ENCODE measurements around the gene DMWD.

Gene DMWD

DNA sequence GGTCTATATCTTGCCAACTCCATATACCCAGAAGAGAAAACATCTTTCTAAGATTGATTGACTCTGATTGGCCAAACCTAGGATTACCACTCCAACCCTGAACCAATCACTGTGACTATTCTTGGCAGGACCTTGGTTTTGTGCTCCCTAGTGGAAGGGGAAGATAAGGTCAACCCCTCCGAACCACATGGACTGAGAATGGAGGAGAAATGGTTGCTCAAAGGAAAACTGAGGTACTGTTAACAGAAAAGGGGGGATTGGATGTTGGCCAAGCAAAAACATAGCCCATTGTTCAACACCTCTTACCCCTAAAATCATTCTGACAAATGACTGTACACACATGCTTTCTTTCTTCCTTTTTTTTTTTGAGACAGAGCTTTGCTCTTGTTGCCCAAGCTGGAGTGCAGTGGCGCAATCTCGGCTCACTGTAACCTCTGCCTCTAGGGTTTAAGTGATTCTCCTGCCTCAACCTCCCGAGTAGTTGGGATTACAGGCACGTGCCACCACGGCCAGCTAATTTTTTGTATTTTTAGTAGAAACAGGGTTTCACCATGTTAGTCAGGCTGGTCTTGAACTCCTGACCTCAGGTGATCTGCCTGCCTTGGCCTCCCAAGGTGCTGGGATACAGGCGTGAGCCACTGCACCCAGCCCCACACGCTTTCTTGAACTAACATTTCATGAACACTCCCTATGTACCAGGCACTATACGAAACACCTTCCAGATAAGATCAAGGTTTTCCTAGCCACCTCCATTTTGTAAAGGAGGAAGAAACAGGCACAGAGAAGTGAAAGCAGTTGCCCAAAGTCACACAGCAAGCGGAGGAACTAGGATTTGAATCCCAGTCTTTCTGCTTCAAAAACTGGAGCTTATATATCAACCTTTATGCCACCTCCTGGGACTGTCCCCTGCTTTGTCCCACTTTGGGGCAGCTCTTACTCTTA is 52.9 kb downstream of the DMWD start:
- no peak for DNase-seq

DNA sequence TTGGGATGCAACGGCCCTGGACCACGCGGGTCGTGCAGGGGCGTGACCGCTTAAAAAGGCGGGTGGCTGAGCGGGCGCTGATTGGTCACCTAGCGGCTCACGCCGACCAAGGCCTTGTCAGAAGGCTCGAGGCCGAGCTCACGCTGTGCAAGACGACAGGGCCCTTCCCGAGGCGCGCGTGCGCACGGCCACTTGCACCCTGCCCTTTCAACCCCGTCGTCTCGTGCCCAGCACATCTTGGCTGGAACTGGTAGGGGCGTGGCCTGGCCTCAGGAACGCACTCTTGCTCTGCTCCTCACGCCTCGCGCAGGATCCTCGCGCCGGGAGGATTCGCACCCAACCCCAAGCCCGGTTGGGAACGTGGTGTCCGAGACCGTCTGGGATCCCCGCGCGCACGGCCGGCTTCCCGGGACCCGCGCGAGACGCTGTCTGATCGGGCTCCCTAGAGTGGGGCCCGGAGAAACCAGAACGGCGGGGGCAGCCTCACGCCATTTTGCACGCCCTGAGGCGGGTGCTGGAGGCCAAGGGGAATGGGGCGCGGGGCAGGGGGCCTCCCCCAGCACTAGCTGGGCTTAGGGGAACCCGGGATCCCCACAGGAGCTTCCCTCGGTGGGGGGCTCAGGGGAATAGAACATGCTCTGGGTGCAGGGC is 59.4 kb downstream of the DMWD start, which contains the start of gene MEIOSIN:
Gene MEIOSIN (plus strand): TSS at position 280 of the 651 bp plus-strand sequence. CDS start 1,938 bp downstream, outside the sequence.
- no peak for DNase-seq

All from NCI-H1930 (cell line).